ENCODE measurements around the gene GATD1.

- TF ChIP-seq YY1 (IDR thresholded peaks at IDR 0.05; ENCODE audit: insufficient read depth, insufficient read length) (no peak), ZNF274 (IDR thresholded peaks at IDR 0.05; ENCODE audit: low read depth, low read length) (no peak)
Observed at GRCh38 chr11:729492-730074, 47.7 kb downstream of the GATD1 start.

Measured in NT2/D1 (cell line).